IPS-11a (cell line): ENCODE measurements around the gene SRCAP.

Source experiments
- H3K4me3 ChIP-seq: one replicate; pipeline ENCODE4 v1.5.1; 2013; ENCODE audit warnings: low read depth, low read length, control low read depth

The SRCAP gene

DNA sequence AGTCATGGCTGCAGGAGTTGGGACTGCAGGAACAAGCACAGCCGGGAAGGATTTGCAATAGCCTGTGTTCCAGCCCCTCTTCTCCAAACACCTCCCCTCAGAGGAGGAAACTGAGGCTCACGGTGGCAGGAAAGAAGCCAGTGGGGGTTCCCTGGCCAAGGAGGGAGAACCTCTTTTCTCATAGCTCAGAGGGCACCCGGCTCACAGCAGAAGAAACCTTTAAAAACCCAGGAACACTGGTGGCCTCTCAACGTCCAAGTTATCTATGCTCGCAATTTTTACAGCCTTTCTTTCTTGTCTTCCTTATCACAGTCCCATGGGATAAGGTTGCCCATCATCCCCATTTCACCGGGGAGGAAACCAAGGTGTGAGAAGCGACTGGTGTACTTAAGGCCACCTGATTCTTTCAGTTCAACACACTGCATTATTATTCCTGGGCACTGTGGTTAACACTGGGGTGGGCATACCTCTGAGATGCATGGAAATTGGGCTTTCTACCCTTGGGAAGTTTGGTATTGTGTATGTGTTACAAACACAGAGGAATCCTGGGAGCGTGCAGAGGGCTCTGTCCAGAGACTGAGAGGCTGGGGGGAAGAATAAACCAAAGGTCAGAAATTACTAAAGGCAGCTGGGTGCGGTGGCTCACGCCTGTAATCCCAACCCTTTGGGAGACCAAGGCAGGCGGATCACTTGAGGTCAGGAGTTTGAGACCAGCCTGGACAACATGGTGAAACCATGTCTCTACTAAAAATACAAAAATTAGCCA, 88.8 kb downstream of the SRCAP start:
- H3K4me3 ChIP-seq, result peak overlapping the region; percentile 83
